Vagina (tissue), 2 donors: ENCODE results near the gene TCOF1. TPM values are rescaled to one million over a fixed set of nuclear protein-coding genes. Genes with fewer than 3 reads are reported as not detected.

Experiments
- DNase-seq, 2 donors: peaks; one replicate each; pipeline ENCODE4 v3.0.0-alpha.2; 2017; ENCODE audit errors: extremely low spot score in 2 of 2
- H3K27ac ChIP-seq: fragments of 200-600 bp; sonication (generic); one replicate; pipeline ENCODE4 v1.5.1; 2019
- H3K27me3 ChIP-seq: fragments of 200-600 bp; sonication (generic); one replicate; pipeline ENCODE4 v1.5.1; 2019
- H3K36me3 ChIP-seq, 2 donors: fragments of 200-600 bp; sonication (generic); one replicate each; pipeline ENCODE4 v1.5.1; 2017 to 2019
- H3K4me1 ChIP-seq: fragments of 200-600 bp; sonication (generic); one replicate; pipeline ENCODE4 v1.5.1; 2019
- H3K4me3 ChIP-seq, 2 donors: fragments of 200-600 bp; sonication (generic); 1 replicate in 1 of 2; 2 replicates in 1 of 2; pipeline ENCODE4 v1.5.1; 2016 to 2019
- H3K9me3 ChIP-seq: fragments of 200-600 bp; sonication (generic); one replicate; pipeline ENCODE4 v1.5.1; 2019
- CTCF ChIP-seq, 3 experiments: fragments of 450-650 bp in 2 of 3; fragments of 200-600 bp in 1 of 3; sonication (generic) in 1 of 3; IDR thresholded peaks; one replicate each; pipeline ENCODE4 v1.5.1; 2017 to 2019; ENCODE audit warnings: antibody characterized with exemption in 3 of 3, mild to moderate bottlenecking in 2 of 3, moderate library complexity in 2 of 3
- POLR2A ChIP-seq, 2 donors: fragments of 450-650 bp; IDR thresholded peaks; one replicate each; pipeline ENCODE4 v1.6.1; 2017; ENCODE audit warnings: antibody characterized with exemption in 2 of 2, mild to moderate bottlenecking in 2 of 2, moderate library complexity in 2 of 2
- POLR2AphosphoS5 ChIP-seq, 2 donors: sonication (generic); formaldehyde crosslinking; IDR thresholded peaks; one replicate each; pipeline ENCODE4 v1.9.0; 2017; ENCODE audit warnings: antibody characterized with exemption in 2 of 2, mild to moderate bottlenecking in 2 of 2, low read depth in 1 of 2; ENCODE audit not compliant: insufficient read depth in 1 of 2
- intact Hi-C: fragments of 100-400 bp; cut with DNase I; formaldehyde crosslinking; loops from one replicate; pipeline ENCODE4 v1.15.1; 2023
- total RNA-seq: library from RNA; depleted of rRNA; stranded (reverse); fragments of >200 nt; gene quantifications from one replicate; pipeline ENCODE4 v1.2.3, GENCODE V29; 2016

The TCOF1 gene
- total RNA-seq, 1 donor from 2014 or later = 39.3 TPM

- no peak overlapping the region for H3K4me3 ChIP-seq
- no peaks in the 10 kb centered on the region for H3K36me3 ChIP-seq
- no peak for TF ChIP-seq POLR2AphosphoS5 (IDR thresholded peaks at IDR 0.05; ENCODE audit: insufficient read depth in 1 of 2, low read depth in 1 of 2)
- TF ChIP-seq POLR2A (IDR thresholded peaks at IDR 0.05) = no peak
- TF ChIP-seq CTCF (IDR thresholded peaks at IDR 0.05) = no peak
- no peaks in the 10 kb centered on the region for H3K27me3 ChIP-seq
- no peak overlapping the region for H3K27ac ChIP-seq
- no peak for DNase-seq
- intact Hi-C loops = no loop called here
- no peaks in the 10 kb centered on the region for H3K9me3 ChIP-seq
- no peaks in the 10 kb centered on the region for H3K4me1 ChIP-seq
Measured at GRCh38 chr5:150339165-150339564, 18.3 kb upstream of the TCOF1 start.

GRCh38 chr5:150339841-150340240 lies 17.7 kb upstream of the TCOF1 start:
- Histone ChIP-seq H3K9me3 (no peaks in the 10 kb centered on the region), H3K4me3 (no peak overlapping the region), H3K4me1 (no peaks in the 10 kb centered on the region), H3K36me3 (no peaks in the 10 kb centered on the region), H3K27ac (no peak overlapping the region), H3K27me3 (no peaks in the 10 kb centered on the region)
- intact Hi-C loops = no loop called here
- TF ChIP-seq POLR2A (IDR thresholded peaks at IDR 0.05) (no peak), POLR2AphosphoS5 (IDR thresholded peaks at IDR 0.05; ENCODE audit: insufficient read depth in 1 of 2, low read depth in 1 of 2) (no peak), CTCF (IDR thresholded peaks at IDR 0.05) (no peak)
- no peak for DNase-seq

- Histone ChIP-seq H3K27ac (no peak overlapping the region), H3K9me3 (no peaks in the 10 kb centered on the region), H3K4me3 (no peak overlapping the region), H3K4me1 (no peaks in the 10 kb centered on the region), H3K36me3 (no peaks in the 10 kb centered on the region), H3K27me3 (no peaks in the 10 kb centered on the region)
- no peak for DNase-seq
- TF ChIP-seq POLR2A (IDR thresholded peaks at IDR 0.05) = no peak
- TF ChIP-seq CTCF (IDR thresholded peaks at IDR 0.05) = no peak
- TF ChIP-seq POLR2AphosphoS5 (IDR thresholded peaks at IDR 0.05; ENCODE audit: insufficient read depth in 1 of 2, low read depth in 1 of 2) = no peak
- intact Hi-C loops = no loop called here
Measured at GRCh38 chr5:150340614-150341255, 16.8 kb upstream of the TCOF1 start.

- Histone ChIP-seq H3K4me3 (no peak overlapping the region), H3K36me3 (no peaks in the 10 kb centered on the region), H3K27me3 (no peaks in the 10 kb centered on the region), H3K27ac (no peak overlapping the region), H3K4me1 (no peaks in the 10 kb centered on the region), H3K9me3 (no peaks in the 10 kb centered on the region)
- no peak for DNase-seq
- intact Hi-C loops = no loop called here
- TF ChIP-seq CTCF (IDR thresholded peaks at IDR 0.05) (no peak), POLR2A (IDR thresholded peaks at IDR 0.05) (no peak), POLR2AphosphoS5 (IDR thresholded peaks at IDR 0.05; ENCODE audit: insufficient read depth in 1 of 2, low read depth in 1 of 2) (no peak)
Measured at GRCh38 chr5:150341331-150341730, 16.2 kb upstream of the TCOF1 start.

- TF ChIP-seq POLR2AphosphoS5 (IDR thresholded peaks at IDR 0.05; ENCODE audit: insufficient read depth in 1 of 2, low read depth in 1 of 2) (no peak), CTCF (IDR thresholded peaks at IDR 0.05) (no peak), POLR2A (IDR thresholded peaks at IDR 0.05) (no peak)
- no peaks in the 10 kb centered on the region for H3K9me3 ChIP-seq
- no peak overlapping the region for H3K27ac ChIP-seq
- intact Hi-C loops = no loop called here
- H3K4me1 ChIP-seq = no peaks in the 10 kb centered on the region
- DNase-seq = no peak
- no peaks in the 10 kb centered on the region for H3K27me3 ChIP-seq
- no peaks in the 10 kb centered on the region for H3K36me3 ChIP-seq
- no peak overlapping the region for H3K4me3 ChIP-seq
Measured at GRCh38 chr5:150341989-150342388, 15.5 kb upstream of the TCOF1 start.
